Astrocyte of the hippocampus (primary cell): ENCODE results near the gene COL6A2.
"Not testable (repeated sequence)": the region's sequence is repeated elsewhere in the genome, so short reads cannot be mapped to it uniquely, and the experiment has no call there.

Experiments
- DNase-seq: peaks from one replicate; pipeline ENCODE4 v3.0.0; 2011; ENCODE audit warnings: low read depth, low spot score

Gene COL6A2

GRCh38 chr21:46094401-46095082 lies 3.4 kb upstream of the COL6A2 start:
- no peak for DNase-seq

GRCh38 chr21:46095083-46095719 lies 2.7 kb upstream of the COL6A2 start:
- no peak for DNase-seq

GRCh38 chr21:46095814-46096595 lies 1.9 kb upstream of the COL6A2 start:
- no peak for DNase-seq

GRCh38 chr21:46096596-46097335 lies 1.1 kb upstream of the COL6A2 start:
- DNase-seq, result no peak

- DNase-seq, result peak; percentile 54
Measured at GRCh38 chr21:46098303-46099141, 610 bp downstream of the COL6A2 start.

- DNase-seq, result peak; percentile 42
Measured at GRCh38 chr21:46099476-46099875, 1.6 kb downstream of the COL6A2 start.

- DNase-seq, result no peak
Measured at GRCh38 chr21:46100020-46100419, 2.1 kb downstream of the COL6A2 start.

GRCh38 chr21:46100426-46100825 lies 2.5 kb downstream of the COL6A2 start:
- peak; percentile 39 for DNase-seq

GRCh38 chr21:46100906-46101305 lies 3.0 kb downstream of the COL6A2 start:
- no peak for DNase-seq

- no peak for DNase-seq
Measured at GRCh38 chr21:46104104-46104503, 6.2 kb downstream of the COL6A2 start.

- DNase-seq, result not testable (repeated sequence)
Measured at GRCh38 chr21:46107376-46107775, 9.5 kb downstream of the COL6A2 start.

GRCh38 chr21:46108827-46109312 lies 11.0 kb downstream of the COL6A2 start:
- no peak for DNase-seq

GRCh38 chr21:46109313-46110221 lies 11.7 kb downstream of the COL6A2 start:
- no peak for DNase-seq

GRCh38 chr21:46110499-46111192 lies 12.7 kb downstream of the COL6A2 start:
- DNase-seq, result no peak

- DNase-seq, result no peak
Measured at GRCh38 chr21:46111193-46111571, 13.3 kb downstream of the COL6A2 start.

GRCh38 chr21:46111857-46112724 lies 14.2 kb downstream of the COL6A2 start:
- no peak for DNase-seq

- DNase-seq, result no peak
Measured at GRCh38 chr21:46112725-46113215, 14.9 kb downstream of the COL6A2 start.
